Measurements from ENCODE around the gene MCAM. TPM values are rescaled to one million over a fixed set of nuclear protein-coding genes. Genes with fewer than 3 reads are reported as not detected.

The MCAM gene
- total RNA-seq, 3 donors from 2014 or later (not counting 1 experiment from before 2014, with no cell fraction given) = 0.11 to 2.0 (median 0.19) TPM

DNA sequence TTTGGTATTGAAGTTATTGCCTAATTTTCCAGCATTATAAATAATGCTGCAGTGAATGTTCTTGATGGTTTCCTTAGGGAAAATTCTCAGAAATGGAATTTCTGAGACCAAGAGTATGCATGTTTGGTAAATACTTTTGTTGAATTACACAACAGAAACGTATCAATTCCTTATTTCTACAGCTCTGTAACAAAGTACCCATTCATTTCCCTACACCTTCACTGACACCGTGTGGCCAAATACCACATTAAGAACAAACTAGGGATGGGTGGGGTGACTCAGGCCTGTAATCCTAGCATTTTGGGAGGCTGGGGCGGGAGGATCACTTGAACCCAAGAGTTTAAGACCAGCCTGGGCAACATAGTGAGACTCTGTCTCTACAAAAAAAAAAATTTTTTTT, 21.8 kb downstream of the MCAM start:
- WGBS (ENCODE audit: insufficient coverage) = 80% methylated on average over 2 of the region's 3 CpGs
- peak in 1 of 2 donors; percentile 18 for DNase-seq
- Mint-ChIP-seq H3K36me3 (no peaks in the 10 kb centered on the region), H3K9me3 (no peaks in the 10 kb centered on the region), H3K4me1 (no peaks in the 10 kb centered on the region), H3K27ac (no peak overlapping the region), H3K27me3 (ENCODE audit: low read depth in 2 of 2) (no peaks in the 10 kb centered on the region), H3K4me3 (no peak overlapping the region)
- H3K36me3 ChIP-seq (ENCODE audit: control insufficient read depth, insufficient read depth, low read length) = peaks cover 46% of the 10 kb centered on the region
- H3K4me1 ChIP-seq (ENCODE audit: control insufficient read depth, insufficient read depth, low read length) = no peaks in the 10 kb centered on the region
- no peak for ATAC-seq
- H3K27ac ChIP-seq (ENCODE audit: low read length) = no peak overlapping the region
- TF ChIP-seq CTCF (IDR thresholded peaks at IDR 0.05) = no peak
- H3K4me3 ChIP-seq (ENCODE audit: low read length) = no peak overlapping the region
- intact Hi-C loops (cut with micrococcal nuclease) = no loop called here
- H3K27me3 ChIP-seq (ENCODE audit: control insufficient read depth, insufficient read depth, low read length) = no peaks in the 10 kb centered on the region
- H3K9me3 ChIP-seq (ENCODE audit: control insufficient read depth, insufficient read depth, low read length) = peaks cover 9% of the 10 kb centered on the region

DNA sequence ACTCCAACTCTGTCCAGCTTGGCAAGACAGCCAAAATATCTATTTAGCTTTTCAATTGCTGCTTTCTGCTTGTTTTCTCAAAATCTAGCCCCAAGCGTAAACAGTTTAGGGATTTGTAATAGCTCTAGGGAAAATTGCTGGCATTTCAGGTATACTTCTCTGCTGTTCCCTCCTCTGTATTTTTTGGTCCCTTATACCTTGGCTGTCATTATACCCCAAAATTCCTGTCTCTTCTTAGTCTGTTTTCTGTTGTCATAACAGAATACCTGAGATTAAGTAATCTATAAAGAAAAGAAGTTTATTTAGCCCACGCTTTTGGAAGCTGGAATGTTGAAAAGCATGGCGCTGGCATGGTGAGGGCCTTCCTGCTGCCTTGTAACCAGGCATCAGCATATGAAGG, 23.5 kb downstream of the MCAM start:
- Histone ChIP-seq H3K27me3 (ENCODE audit: control insufficient read depth, insufficient read depth, low read length) (no peaks in the 10 kb centered on the region), H3K4me3 (ENCODE audit: low read length) (no peak overlapping the region), H3K36me3 (ENCODE audit: control insufficient read depth, insufficient read depth, low read length) (peaks cover 40% of the 10 kb centered on the region), H3K27ac (ENCODE audit: low read length) (no peak overlapping the region), H3K9me3 (ENCODE audit: control insufficient read depth, insufficient read depth, low read length) (peaks cover 9% of the 10 kb centered on the region), H3K4me1 (ENCODE audit: control insufficient read depth, insufficient read depth, low read length) (no peaks in the 10 kb centered on the region)
- intact Hi-C loops (cut with micrococcal nuclease) = no loop called here
- WGBS (ENCODE audit: insufficient coverage) = 98% methylated on average over 3 of the region's 3 CpGs
- no peak overlapping the region for H3K27ac Mint-ChIP-seq
- no peaks in the 10 kb centered on the region for H3K4me1 Mint-ChIP-seq
- no peak for TF ChIP-seq CTCF (IDR thresholded peaks at IDR 0.05)
- no peak overlapping the region for H3K4me3 Mint-ChIP-seq
- H3K9me3 Mint-ChIP-seq = no peaks in the 10 kb centered on the region
- no peak for ATAC-seq
- no peak for DNase-seq
- no peaks in the 10 kb centered on the region for H3K27me3 Mint-ChIP-seq (ENCODE audit: low read depth in 2 of 2)
- H3K36me3 Mint-ChIP-seq = no peaks in the 10 kb centered on the region

- H3K9me3 Mint-ChIP-seq = no peaks in the 10 kb centered on the region
- ATAC-seq (no peak), DNase-seq (no peak)
- TF ChIP-seq CTCF (IDR thresholded peaks at IDR 0.05) = no peak
- peaks cover 10% of the 10 kb centered on the region for H3K36me3 Mint-ChIP-seq
- no peak overlapping the region for H3K27ac ChIP-seq (ENCODE audit: low read length)
- H3K4me3 Mint-ChIP-seq = no peak overlapping the region
- 99% methylated on average over 10 of the region's 10 CpGs for WGBS (ENCODE audit: insufficient coverage)
- no peaks in the 10 kb centered on the region for H3K4me1 Mint-ChIP-seq
- intact Hi-C loops (cut with micrococcal nuclease) = no loop called here
- H3K27me3 ChIP-seq (ENCODE audit: control insufficient read depth, insufficient read depth, low read length) = no peaks in the 10 kb centered on the region
- no peak overlapping the region for H3K4me3 ChIP-seq (ENCODE audit: low read length)
- H3K9me3 ChIP-seq (ENCODE audit: control insufficient read depth, insufficient read depth, low read length) = peaks cover 9% of the 10 kb centered on the region
- peaks cover 43% of the 10 kb centered on the region for H3K36me3 ChIP-seq (ENCODE audit: control insufficient read depth, insufficient read depth, low read length)
- no peaks in the 10 kb centered on the region for H3K4me1 ChIP-seq (ENCODE audit: control insufficient read depth, insufficient read depth, low read length)
- H3K27ac Mint-ChIP-seq = no peak overlapping the region
- no peaks in the 10 kb centered on the region for H3K27me3 Mint-ChIP-seq (ENCODE audit: low read depth in 2 of 2)
Observed at GRCh38 chr11:119290894-119291497, 25.9 kb downstream of the MCAM start.

- ATAC-seq (no peak), DNase-seq (no peak)
- peaks cover 10% of the 10 kb centered on the region for H3K36me3 Mint-ChIP-seq
- WGBS (ENCODE audit: insufficient coverage) = 100% methylated on average over 2 of the region's 3 CpGs
- intact Hi-C loops (cut with micrococcal nuclease) = no loop called here
- H3K27ac Mint-ChIP-seq = no peak overlapping the region
- H3K27ac ChIP-seq (ENCODE audit: low read length) = no peak overlapping the region
- peaks cover under 1 to 7% of the 10 kb centered on the region in 2 donors for H3K4me1 Mint-ChIP-seq
- peaks cover 3% of the 10 kb centered on the region for H3K4me1 ChIP-seq (ENCODE audit: control insufficient read depth, insufficient read depth, low read length)
- H3K9me3 ChIP-seq (ENCODE audit: control insufficient read depth, insufficient read depth, low read length) = peaks cover 9% of the 10 kb centered on the region
- H3K27me3 Mint-ChIP-seq (ENCODE audit: low read depth in 2 of 2) = no peaks in the 10 kb centered on the region
- no peak overlapping the region for H3K4me3 ChIP-seq (ENCODE audit: low read length)
- no peaks in the 10 kb centered on the region for H3K27me3 ChIP-seq (ENCODE audit: control insufficient read depth, insufficient read depth, low read length)
- H3K36me3 ChIP-seq (ENCODE audit: control insufficient read depth, insufficient read depth, low read length) = peaks cover 54% of the 10 kb centered on the region
- H3K9me3 Mint-ChIP-seq = no peaks in the 10 kb centered on the region
- no peak overlapping the region for H3K4me3 Mint-ChIP-seq
- no peak for TF ChIP-seq CTCF (IDR thresholded peaks at IDR 0.05)
Observed at GRCh38 chr11:119288219-119288618, 28.7 kb downstream of the MCAM start.

Data from natural killer cell (primary cell).